Neural crest cell (in vitro differentiated cells): ENCODE measurements around the gene TOMM40. TPM values are rescaled to one million over a fixed set of nuclear protein-coding genes. Genes with fewer than 3 reads are reported as not detected.
"Not testable (repeated sequence)": the region's sequence is repeated elsewhere in the genome, so short reads cannot be mapped to it uniquely, and the experiment has no call there.

Experiments
- DNase-seq: peaks from one replicate; pipeline ENCODE4 v3.0.0; 2021; ENCODE audit warnings: low read depth, mixed read lengths, low spot score
- H3K27ac Mint-ChIP-seq: one replicate; pipeline ENCODE4 v1.8.0; 2021; ENCODE audit warnings: mild to moderate bottlenecking, mixed read lengths; ENCODE audit not compliant: unreplicated experiment
- H3K27me3 Mint-ChIP-seq: 2 replicates; pipeline ENCODE4 v1.8.0; 2021; ENCODE audit warnings: low read depth, mild to moderate bottlenecking, mixed read lengths
- H3K36me3 Mint-ChIP-seq: 2 replicates; pipeline ENCODE4 v1.8.0; 2021; ENCODE audit warnings: low read depth, mild to moderate bottlenecking, mixed read lengths
- H3K4me1 Mint-ChIP-seq: 2 replicates; pipeline ENCODE4 v1.8.0; 2021; ENCODE audit warnings: mixed read lengths
- H3K4me3 Mint-ChIP-seq: one replicate; pipeline ENCODE4 v1.8.0; 2021; ENCODE audit warnings: mild to moderate bottlenecking, mixed read lengths
- H3K9me3 Mint-ChIP-seq: 2 replicates; pipeline ENCODE4 v1.8.0; 2021; ENCODE audit warnings: mixed read lengths
- CTCF ChIP-seq: fragments of 200-600 bp; sonication (generic); conservative IDR thresholded peaks from 2 replicates; pipeline ENCODE4 v1.5.0; 2021; ENCODE audit warnings: antibody characterized with exemption, mild to moderate bottlenecking
- total RNA-seq: library from RNA; stranded (reverse); gene quantifications from 2 replicates; pipeline ENCODE4 v1.2.1, GENCODE V29; 2021

The TOMM40 gene
- total RNA-seq, 1 donor from 2014 or later: 147 TPM

- DNase-seq: no peak
- Mint-ChIP-seq H3K9me3 (no peaks in the 10 kb centered on the region), H3K27me3 (no peaks in the 10 kb centered on the region), H3K36me3 (no peaks in the 10 kb centered on the region), H3K27ac (no peak overlapping the region), H3K4me3 (no peak overlapping the region), H3K4me1 (peaks cover 4% of the 10 kb centered on the region)
- no peak for TF ChIP-seq CTCF
Observed at GRCh38 chr19:44855606-44856005, 35.4 kb upstream of the TOMM40 start.

GRCh38 chr19:44856421-44857083 lies 34.5 kb upstream of the TOMM40 start:
- peaks cover 2% of the 10 kb centered on the region for H3K9me3 Mint-ChIP-seq
- peaks cover 4% of the 10 kb centered on the region for H3K4me1 Mint-ChIP-seq
- H3K36me3 Mint-ChIP-seq: peaks cover 9% of the 10 kb centered on the region
- H3K4me3 Mint-ChIP-seq: no peak overlapping the region
- DNase-seq: no peak
- TF ChIP-seq CTCF: no peak
- H3K27ac Mint-ChIP-seq: peak overlapping the region; percentile 5
- H3K27me3 Mint-ChIP-seq: no peaks in the 10 kb centered on the region

GRCh38 chr19:44857837-44858236 lies 33.2 kb upstream of the TOMM40 start:
- H3K4me1 Mint-ChIP-seq: no peaks in the 10 kb centered on the region
- peaks cover 3% of the 10 kb centered on the region for H3K9me3 Mint-ChIP-seq
- no peak overlapping the region for H3K27ac Mint-ChIP-seq
- H3K36me3 Mint-ChIP-seq: peaks cover 14% of the 10 kb centered on the region
- H3K27me3 Mint-ChIP-seq: no peaks in the 10 kb centered on the region
- DNase-seq: no peak
- no peak for TF ChIP-seq CTCF
- H3K4me3 Mint-ChIP-seq: no peak overlapping the region

- H3K27me3 Mint-ChIP-seq, H3K9me3 Mint-ChIP-seq, H3K4me1 Mint-ChIP-seq, H3K4me3 Mint-ChIP-seq, DNase-seq: not testable (repeated sequence)
- Mint-ChIP-seq H3K27ac (peak overlapping the region; percentile 75), H3K36me3 (peaks cover 14% of the 10 kb centered on the region)
Observed at GRCh38 chr19:44861576-44861975, 29.5 kb upstream of the TOMM40 start.

- H3K4me3 Mint-ChIP-seq: no peak overlapping the region
- no peaks in the 10 kb centered on the region for H3K4me1 Mint-ChIP-seq
- H3K27ac Mint-ChIP-seq: no peak overlapping the region
- no peak for DNase-seq
- peaks cover 18% of the 10 kb centered on the region for H3K36me3 Mint-ChIP-seq
- peaks cover 3% of the 10 kb centered on the region for H3K9me3 Mint-ChIP-seq
- no peak for TF ChIP-seq CTCF
- no peaks in the 10 kb centered on the region for H3K27me3 Mint-ChIP-seq
Observed at GRCh38 chr19:44863990-44864389, 27.1 kb upstream of the TOMM40 start.

- no peak overlapping the region for H3K27ac Mint-ChIP-seq
- TF ChIP-seq CTCF: no peak
- peaks cover 21% of the 10 kb centered on the region for H3K36me3 Mint-ChIP-seq
- H3K4me3 Mint-ChIP-seq: no peak overlapping the region
- peaks cover 3% of the 10 kb centered on the region for H3K9me3 Mint-ChIP-seq
- no peaks in the 10 kb centered on the region for H3K27me3 Mint-ChIP-seq
- H3K4me1 Mint-ChIP-seq: no peaks in the 10 kb centered on the region
- DNase-seq: no peak
Observed at GRCh38 chr19:44865196-44865767, 25.8 kb upstream of the TOMM40 start.
